ENCODE results near the gene C10orf90.

The C10orf90 gene

DNA sequence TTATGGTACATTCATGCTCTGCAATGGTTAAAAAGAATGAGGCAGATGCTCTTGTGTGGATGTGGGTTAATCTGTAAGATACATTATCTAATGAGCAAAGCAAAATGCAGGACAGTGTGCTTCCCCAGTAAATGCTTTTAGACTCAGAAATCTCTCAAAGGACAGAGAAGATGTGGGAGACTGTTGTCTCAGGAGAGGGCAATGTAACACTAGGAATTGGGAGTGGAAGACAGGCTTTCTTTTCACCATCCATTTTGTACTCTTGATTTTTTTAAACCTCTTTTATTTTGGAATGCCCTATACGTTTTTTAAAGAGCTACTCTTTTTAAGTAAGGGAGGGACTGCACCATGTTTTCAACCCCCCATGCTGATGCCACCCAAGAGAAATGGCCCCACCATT, 204.7 kb downstream of the C10orf90 start:
- DNase-seq (ENCODE audit: low read depth in 2 of 2) = no peak

DNA sequence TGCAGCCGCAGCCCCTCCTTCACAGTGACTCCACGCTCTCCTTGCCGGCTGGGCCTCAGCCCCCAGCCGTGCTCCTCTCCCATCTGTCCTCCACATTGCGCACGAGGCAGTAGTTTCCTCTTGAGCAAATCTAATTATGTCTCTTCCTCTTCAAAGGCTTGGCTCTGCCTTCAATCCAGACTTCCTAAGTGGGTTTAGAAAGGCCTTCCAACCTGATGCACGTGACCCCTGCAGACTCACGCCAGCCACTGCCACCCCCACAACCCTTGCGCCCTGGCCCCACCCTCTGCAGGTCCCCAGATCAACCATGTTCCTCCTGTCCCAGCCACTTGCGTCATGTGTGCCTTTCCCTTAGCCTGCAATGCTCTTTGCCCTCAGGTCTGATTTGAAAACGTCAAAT, 207.2 kb downstream of the C10orf90 start:
- DNase-seq (ENCODE audit: low read depth in 2 of 2) = no peak

DNA sequence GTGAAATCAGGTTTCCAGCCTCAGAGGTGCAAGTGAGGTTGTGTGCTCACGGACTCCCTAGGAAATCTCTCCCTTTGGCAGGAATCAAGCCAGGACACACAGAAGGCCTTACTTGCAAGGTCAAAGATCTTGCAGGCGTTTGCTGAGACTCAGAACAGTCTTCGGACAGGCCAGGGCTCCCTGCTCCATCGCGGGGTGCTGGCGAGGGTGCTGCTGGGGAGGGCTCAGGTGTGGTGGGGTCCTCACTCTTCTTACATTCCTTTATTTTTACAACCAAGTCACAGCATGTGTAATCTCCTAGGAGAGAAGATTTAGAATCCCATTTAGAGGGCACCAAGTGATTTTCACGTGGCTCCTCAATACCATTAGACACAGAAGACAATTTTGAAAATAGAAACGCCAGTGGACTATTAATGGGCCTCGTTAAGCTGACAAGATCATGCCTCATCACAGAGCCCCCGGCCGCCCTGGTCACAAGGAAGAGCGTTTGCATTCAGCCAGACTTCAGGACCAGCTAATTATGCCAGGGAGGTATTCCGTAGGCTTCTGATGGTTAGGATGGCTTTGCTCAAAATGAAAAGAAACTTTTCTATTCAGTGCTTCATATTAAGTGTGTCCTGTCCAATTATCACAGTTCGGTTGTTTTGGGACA, 209.1 kb downstream of the C10orf90 start:
- DNase-seq (ENCODE audit: low read depth in 2 of 2) = no peak

DNA sequence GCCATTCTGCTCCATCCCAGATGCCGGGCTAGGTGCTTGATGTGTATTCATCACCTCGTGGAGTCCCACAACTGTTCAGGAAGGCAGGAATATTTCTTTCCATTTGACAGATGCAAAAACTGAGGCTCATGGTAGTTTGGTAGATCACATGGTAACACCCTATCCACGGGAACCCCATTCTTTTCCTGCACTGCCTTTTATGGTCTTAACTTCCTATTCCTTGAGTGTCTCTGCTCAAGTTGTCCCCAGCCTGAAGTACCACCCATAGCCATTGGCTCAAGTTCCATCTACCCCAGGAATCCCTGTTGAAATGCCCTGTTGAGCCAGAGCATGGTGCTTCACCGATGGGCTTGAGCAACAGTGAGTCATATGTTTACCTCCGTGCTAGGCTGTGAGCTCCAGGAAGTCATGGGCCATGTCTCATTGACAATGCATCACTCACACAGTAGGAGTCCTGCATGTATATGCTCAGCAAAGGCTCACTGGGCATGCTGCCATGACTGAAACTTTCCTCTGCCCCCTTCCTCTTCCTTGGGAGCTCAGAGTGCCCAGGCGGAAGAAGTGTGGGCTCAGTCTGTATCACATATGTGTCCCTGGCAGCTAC, 210.5 kb downstream of the C10orf90 start:
- no peak for DNase-seq (ENCODE audit: low read depth in 2 of 2)

DNA sequence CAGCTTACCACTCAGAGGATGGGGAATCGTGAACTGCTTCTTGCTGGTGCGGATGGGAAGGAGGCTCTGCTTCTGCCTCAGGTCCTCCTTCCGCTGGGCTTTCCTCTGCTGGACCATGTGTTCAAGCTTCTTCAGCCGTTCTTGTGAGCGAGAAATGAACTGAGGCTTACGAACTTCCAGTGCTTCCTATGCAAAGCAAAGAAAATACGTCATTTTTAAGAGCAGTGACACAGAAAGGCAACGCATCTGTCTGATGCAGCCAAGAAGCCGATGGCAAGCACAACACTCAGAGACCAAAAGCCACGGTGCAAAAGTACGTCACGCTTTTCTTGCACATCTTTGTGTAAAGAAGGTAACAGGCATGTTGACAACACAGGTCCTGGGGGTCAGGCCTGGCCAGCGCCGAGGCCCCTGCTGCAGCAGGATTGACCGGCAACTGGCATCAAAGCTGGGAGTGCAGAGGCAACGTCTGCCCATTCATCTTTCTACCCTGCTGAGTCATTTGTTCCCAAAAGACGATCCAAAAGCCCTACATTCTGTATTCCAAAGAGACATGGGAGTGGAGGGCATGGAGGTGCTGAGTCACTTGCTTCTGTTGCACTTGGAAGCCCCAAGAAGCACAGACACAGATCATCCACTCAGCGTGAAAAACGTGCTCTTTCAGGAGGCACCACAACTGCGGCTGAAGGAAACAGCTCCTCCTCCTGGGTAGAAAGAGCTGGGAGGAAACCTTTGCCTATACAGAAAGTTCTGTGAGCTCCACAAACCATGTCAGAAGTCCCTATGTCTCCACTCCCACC, 211.3 kb downstream of the C10orf90 start:
- no peak for DNase-seq (ENCODE audit: low read depth in 2 of 2)

DNA sequence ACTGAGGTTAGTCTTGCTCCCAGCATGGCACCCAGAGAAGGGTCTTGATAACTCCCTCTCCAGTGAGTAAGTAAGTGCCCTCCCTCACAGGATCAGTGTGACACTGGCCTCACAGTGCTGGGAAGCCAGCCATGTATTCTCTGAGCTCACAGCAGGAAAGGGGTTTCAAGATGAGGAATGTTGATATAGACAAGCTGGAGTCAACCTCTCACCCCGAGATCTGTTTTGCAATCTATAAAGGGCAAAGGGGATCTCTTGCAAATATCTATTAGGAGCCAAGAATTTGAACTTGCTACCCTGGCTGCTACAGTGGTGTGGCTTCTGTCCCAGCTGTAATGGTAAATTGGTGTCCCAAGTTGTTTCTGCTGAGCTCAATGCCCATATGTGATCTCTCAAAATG, 212.0 kb downstream of the C10orf90 start:
- no peak for DNase-seq (ENCODE audit: low read depth in 2 of 2)

DNA sequence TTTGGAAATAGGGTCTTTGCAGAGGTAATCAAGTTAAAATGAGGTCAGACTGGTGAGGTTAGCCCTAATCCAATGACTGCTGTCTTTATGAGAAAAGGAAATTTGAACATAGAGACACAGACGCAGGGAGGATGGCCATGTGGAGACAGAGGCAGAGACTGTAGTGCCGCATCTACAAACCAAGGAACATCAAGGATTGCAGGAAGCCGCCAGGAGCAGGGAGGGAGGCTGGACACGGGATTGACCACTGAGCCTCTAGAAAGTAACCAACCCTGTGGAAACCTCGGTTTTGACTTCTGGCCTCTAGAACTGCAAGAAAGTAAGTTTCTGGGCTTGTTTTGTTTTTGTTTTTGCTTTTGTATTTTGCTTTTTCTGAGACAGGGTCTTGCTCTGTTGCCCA, 213.9 kb downstream of the C10orf90 start:
- DNase-seq (ENCODE audit: low read depth in 2 of 2) = no peak

DNA sequence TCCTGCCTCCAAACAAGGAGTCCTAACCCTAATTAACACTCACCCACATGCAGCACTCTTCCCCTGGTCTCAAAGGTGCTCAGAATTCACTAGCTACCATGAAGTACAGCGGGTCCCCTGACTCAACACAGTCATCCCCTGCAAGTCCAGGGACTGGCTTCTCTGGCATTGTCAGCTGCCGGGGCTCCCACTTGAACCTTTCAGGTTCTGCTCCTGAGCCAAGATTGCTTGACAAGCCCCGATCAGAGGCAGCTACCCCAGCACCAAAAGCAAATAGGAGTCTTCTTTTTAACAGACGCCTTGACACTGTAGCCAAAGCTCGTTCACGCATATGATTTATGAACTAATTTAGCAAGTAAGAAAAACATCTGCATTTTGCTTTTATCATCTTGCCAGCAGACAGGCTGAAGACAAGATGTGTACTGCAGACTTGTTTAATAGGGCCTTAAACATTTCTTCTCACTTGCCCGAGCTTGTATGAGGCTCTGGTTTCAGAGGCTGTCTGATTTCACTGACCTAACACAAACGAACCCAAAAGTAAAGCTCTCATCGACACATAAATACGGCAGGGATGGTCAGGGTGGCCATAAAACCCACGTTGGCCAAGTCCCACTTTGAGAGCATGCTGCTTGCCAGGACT, 214.6 kb downstream of the C10orf90 start:
- DNase-seq (ENCODE audit: low read depth in 2 of 2) = no peak

DNA sequence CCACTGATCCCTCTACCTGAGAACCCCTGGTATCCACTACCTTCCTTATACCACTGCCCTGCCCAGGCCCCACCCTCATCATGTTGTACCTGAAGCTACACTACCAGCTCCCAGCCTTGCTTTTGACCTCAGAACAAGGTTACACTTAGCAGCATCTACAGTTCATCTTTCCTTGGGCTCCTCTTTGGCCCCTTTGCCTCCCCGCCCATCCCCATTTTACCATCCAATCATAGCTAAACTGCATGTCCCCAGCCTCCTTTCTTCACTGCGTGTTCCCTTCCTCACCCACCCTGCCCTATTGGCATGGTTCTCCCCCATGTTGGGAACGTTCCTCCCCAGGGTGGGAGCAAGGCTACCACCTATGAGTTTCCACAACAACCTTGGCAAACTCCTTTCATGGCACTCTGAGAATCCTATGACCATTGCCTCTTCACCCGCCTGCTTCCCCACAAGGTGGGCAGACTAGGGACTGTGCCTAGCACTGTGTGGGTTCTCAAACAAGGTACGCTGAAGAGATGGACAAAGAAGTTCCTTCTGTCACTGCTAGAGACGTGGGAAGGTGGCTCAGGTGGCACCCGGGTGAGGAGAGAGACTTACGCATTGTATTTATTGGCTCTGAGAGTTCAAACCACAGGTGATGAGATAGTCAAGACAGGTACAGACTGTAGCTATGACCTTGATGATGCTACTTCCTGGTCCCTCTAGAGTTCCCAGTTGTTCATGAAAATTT, 215.3 kb downstream of the C10orf90 start:
- DNase-seq (ENCODE audit: low read depth in 2 of 2) = no peak

DNA sequence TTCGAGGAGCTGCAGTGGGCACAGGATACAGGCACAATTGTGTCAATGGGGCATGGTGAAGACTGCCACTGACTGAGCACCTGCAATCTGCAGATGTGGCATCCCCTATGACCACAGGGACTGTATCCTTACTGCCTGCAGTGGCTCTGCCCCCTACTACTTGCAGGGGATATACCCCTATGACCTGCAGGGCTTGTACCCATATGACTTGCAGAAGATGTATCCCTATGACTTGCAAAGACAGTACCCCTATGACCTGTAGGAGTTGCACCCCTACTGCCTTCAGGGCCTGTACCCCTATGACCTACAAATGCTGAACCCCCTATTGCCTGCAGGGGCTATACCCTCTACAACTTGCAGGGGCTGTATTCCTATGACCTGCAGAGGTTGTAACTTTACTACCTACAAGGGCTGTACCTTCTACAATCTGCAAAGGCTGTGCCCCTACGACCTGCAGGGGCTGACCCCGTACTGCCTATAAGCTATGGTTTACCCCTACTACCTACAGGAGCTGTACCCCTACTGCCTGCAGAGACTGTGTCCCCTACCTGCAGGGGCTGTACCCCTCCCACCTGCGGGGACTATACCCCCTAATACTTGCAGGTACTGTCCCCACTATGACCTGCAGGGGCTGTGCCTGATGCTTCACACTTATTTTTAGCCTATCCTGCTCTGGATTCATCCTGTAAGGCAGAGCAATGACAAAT, 216.3 kb downstream of the C10orf90 start:
- DNase-seq (ENCODE audit: low read depth in 2 of 2) = no peak

DNA sequence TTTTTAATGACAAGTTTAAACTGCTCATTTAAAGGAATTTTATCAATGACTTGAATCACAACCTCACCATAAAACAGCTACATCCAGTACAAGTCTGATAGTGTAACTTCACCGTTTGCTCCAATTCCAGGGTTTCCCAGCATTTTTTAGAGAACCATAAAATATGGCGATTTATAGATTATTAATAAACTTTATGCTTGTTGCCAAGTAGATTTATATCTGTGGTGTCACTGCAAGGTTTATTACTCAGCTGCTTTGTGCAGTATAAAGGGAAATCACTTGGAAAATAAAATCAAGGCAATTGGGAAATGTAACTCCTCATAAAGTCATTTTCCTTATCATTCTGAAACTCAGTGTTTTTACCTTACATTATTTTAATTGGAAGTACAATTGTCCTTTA, 218.2 kb downstream of the C10orf90 start:
- DNase-seq (ENCODE audit: low read depth in 2 of 2) = no peak

DNA sequence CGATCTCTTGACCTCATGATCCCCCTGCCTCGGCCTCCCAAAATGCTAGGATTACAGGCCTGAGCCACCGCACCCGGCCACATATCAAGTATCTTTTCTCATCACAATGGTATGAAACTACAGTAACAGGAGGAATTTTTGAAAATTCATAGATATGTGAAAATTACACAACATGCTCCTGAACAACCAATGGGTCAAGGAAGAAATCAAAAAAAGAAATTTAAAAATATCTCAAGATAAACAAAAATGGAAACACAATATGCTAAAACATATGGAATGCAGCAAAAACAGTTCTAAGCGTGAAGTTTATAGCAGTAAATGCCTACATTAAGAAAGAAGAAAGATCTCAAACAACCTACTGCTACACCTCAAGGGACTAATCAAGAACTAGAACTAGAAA, 222.4 kb downstream of the C10orf90 start:
- DNase-seq (ENCODE audit: low read depth in 2 of 2) = no peak

DNA sequence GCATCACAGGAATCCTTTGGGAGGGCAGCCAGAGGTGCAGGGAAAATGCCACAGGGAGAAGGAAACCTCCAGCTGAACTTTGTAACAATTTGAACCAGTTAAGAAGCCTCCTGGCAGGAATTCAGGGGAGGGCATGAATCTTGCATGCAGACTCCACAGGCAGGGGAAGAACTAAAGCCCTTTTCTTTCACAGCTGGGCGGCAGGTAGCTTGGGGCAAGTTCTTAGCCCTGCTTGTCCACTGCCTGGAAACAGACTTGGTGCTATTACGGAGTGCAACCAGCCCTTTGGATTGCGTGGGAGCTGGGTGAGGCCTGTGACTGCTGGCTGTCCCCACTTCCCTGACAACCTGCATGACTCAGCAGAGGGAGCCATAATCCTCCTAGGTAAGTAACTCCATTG, 230.6 kb downstream of the C10orf90 start:
- no peak for DNase-seq (ENCODE audit: low read depth in 2 of 2)

DNA sequence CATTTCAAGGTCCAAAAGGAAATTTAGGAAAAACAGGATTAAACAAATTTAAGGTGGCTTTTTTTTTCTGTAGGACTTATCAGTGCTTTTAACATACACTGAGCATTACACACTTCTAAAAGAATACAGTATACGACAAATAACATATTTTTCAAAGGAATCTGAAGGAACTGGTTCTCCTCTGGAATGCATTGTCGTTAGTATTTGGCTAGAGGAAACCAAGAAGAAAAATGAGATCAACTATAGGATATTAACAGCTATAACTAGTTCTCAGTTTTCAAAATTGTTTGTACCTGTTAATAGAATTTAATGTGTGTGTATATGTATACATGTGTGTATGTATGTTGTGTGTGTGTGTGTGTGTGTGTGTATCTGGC, 232.1 kb downstream of the C10orf90 start:
- DNase-seq (ENCODE audit: low read depth in 2 of 2) = no peak

DNA sequence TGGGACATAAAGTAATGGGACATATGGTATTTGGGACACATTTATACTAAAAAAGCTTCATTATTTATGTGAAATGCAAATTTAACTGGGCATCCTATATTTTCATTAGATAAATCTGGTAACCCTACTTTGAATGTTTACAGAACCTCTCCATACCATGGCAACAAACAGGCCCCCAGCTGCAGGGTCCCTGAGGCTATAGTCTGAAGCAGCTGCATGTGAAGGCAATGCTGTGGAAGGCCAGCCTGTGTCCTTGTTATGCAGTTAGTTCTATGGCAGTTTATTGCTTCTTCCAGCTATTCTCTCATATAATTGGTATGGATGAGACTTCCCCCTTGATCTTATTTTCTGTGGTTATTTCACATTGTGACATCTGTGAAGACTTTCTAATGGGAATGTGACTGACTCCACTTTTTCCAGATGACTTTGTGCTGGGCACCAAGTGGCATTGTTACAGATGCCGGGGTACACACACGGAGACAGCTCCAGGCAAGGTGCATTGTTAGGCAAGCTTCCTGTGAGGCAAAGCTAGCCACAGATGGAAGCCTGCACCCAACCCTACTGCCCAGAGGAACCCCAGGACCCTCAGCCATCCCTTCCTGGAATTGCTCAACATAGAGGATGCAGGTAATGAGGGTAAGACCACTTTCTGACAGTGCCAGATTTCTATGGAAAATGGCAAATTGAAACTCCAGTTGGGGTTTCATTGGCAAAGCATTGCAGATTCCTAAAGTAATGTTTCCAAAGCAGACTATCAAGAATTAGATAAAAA, 232.7 kb downstream of the C10orf90 start:
- no peak for DNase-seq (ENCODE audit: low read depth in 2 of 2)

DNA sequence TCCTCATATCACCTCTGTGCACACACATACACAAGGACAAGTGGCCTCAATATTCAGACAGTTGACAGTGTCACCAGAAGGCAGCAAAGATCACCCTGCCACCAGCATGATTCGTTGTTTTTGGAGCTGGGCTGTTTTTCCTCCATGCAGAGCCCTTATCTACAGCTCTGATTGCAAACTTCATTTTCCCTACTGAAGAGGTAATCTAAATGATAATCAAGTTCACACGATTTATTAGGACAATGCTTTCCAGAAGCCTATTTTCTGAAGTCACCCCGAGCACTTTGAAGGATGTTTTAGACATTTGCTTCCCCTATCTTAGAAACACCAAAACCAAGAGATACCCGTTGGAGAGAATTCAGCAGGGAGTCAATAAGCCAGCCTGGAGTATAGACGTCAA, 236.3 kb downstream of the C10orf90 start:
- no peak for DNase-seq (ENCODE audit: low read depth in 2 of 2)

DNA sequence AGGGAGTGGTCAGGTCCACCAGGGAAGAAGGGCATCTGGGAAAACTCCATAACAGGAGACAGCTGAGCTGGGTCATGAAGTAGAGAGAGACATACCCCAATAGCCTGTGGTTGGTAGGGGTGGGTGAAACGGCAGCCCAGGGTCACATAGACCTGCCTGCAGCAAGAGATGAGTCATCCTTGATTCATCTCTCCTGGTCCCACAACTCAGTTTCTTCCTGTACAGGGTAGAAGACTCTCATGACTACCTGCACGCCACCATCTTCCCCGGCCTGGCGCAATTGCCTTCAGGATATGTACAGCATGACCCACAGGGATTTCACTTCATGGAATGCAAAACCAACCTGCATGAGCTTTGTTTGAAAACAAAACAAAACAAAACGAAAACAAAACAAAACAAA, 237.1 kb downstream of the C10orf90 start:
- no peak for DNase-seq (ENCODE audit: low read depth in 2 of 2)

DNA sequence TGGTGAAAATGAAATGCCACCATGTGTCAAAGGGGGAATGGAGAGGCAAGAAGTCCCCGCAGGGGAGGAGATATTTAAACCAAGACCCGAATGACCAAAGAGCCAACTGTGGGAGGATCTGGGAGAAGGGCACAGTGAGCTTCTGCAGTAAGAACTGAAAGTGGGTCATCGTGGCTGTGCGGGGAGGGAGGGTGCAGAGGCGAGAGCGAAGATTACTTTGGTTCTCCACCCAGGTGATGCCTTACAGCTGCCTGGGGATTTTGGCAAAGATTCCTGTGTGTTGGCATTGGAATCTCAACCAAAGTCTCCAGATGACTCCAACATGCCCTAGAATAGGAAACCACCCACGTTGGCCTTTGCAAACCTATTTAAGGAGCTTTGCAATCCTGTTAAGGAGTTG, 238.0 kb downstream of the C10orf90 start:
- no peak for DNase-seq (ENCODE audit: low read depth in 2 of 2)

DNA sequence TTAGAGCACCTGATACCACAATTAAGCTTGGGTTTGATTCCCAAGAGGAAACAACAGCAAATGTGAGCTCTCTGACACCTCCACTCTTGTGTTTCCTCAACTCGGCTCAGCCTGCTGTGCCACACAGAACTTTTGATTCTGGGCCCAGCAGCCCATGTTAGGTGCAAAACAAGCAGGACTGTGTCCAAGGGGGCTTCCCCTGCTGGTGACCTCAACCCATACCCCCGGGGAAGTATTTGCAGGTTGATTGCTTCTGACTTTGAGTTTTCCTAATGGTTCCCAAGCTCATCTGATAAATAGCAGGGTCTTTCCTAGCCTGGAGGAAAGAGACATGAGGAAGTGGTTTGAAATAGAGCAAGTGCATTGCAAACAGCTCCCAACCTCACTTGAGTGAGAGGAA, 238.7 kb downstream of the C10orf90 start:
- DNase-seq (ENCODE audit: low read depth in 2 of 2) = no peak

DNA sequence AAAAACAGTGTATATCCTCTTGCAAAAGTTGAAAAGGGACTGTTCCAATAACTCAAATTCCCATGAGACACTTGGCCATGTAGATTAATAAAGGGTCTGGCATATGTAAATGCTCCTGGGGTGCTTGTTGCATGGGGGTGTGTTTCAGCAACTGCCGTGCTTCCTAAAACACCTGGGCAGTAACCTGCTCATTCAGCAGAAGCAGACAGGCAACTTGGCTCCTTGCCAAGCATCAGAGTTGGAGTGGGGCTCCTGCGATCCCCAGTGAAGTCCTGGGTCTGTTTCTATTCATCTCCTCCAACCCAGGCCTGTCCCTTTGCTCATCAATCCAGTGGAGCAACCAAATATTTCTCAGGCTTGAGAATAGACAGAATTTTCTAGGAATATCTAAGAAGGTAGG, 240.0 kb downstream of the C10orf90 start:
- no peak for DNase-seq (ENCODE audit: low read depth in 2 of 2)

DNA sequence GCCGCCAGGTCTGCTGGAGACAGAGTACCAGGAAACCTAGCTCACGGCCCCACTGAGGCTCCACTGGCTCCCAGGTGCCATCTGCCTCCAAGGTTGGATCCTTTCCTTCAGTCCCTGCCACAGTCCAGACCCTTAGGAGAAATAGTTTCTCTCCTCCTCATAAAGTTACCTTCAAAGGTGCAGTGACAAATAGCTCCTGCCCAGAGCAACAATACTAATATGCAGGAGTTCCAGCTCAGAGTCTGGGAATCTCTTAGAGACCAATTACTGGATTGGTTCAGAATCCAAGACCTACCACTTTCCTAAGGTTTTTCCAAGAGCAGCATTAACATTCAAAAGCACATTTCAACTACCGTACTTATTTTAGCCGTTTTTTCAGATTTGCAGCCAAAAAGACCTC, 241.2 kb downstream of the C10orf90 start:
- no peak for DNase-seq (ENCODE audit: low read depth in 2 of 2)

Data from stimulated activated CD4-positive, alpha-beta T cell treated with anti-CD3 and anti-CD28 coated beads, Interleukin-1b, Interleukin-23, amount 100 ng/mL, for 4 hours (primary cell).